HG02642 (cell line): ENCODE measurements around the gene GKAP1.
"Not testable (repeated sequence)": the region's sequence is repeated elsewhere in the genome, so short reads cannot be mapped to it uniquely, and the experiment has no call there.

Source experiments
- ATAC-seq: cut with Tn5 transposase; IDR thresholded peaks from one replicate; pipeline ENCODE4 v1.9.1; 2021; ENCODE audit warnings: mild to moderate bottlenecking; ENCODE audit not compliant: unreplicated experiment, poor library complexity

The GKAP1 gene

GRCh38 chr9:83733739-83734138, 83.8 kb downstream of the GKAP1 start:
- ATAC-seq, result no peak

GRCh38 chr9:83728591-83729368, 88.8 kb downstream of the GKAP1 start:
- ATAC-seq, result not testable (repeated sequence)

- no peak for ATAC-seq
Observed at GRCh38 chr9:83724436-83724835, 93.1 kb downstream of the GKAP1 start.

GRCh38 chr9:83722726-83723495, 94.7 kb downstream of the GKAP1 start:
- no peak for ATAC-seq

- no peak for ATAC-seq
Observed at GRCh38 chr9:83721509-83721908, 96.1 kb downstream of the GKAP1 start.

DNA sequence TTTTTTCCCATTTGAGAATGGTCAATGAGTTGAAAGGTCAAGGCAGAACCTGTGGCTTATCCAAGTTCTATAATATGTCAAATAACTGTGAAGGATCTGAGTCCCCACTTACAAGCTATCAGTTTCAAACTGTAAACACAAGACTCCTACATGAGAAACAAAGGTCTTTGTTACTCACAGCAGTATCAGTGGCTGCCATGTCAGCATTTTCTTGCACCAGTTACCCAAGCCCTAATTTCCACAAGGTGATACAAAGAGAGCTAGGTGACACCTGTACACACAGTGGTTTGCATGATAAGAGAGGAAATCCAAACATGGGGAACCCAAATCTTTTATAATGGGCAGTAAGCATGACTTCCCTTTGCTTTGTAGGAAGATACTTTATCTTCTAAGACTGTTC, 101.8 kb downstream of the GKAP1 start:
- no peak for ATAC-seq

DNA sequence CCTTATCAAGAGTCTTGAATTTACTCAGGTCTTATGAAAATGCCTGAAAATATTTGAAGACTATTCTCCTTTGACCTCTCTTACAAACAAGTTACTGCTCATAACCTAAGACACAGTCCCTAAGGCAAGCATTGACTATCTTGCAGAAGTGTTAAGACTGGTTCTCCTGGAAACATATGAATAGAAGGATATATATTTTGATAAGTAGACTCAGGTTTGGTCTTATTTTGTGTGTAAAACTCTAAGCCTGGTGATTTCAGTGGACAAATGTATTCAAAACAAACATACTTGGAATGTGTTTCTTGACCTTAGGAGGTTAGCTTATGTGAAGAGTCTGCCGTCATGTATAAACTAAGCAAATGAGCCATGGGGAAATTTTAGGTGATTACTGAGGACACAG, 102.3 kb downstream of the GKAP1 start:
- ATAC-seq, result no peak

DNA sequence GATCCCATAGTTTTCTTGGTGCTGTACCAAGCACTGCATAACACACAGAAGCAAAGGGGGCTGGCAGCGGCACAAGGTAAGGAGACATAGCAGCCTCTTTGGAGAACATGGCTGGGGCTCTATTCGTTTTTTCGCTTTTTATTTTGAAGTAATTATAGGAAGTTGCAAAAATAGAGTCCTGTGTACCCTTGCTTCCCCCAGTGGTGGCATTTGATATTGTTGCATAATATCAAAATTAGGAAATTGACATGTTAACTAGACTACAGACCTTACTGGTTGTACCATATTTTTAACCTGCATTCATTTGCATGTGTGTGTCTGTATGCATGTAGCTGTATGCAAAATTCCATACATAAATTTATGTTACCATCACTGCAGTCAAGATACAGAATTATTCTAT, 103.2 kb downstream of the GKAP1 start:
- ATAC-seq, result no peak

GRCh38 chr9:83708515-83709158, 108.9 kb downstream of the GKAP1 start:
- ATAC-seq, result peak; percentile 55

DNA sequence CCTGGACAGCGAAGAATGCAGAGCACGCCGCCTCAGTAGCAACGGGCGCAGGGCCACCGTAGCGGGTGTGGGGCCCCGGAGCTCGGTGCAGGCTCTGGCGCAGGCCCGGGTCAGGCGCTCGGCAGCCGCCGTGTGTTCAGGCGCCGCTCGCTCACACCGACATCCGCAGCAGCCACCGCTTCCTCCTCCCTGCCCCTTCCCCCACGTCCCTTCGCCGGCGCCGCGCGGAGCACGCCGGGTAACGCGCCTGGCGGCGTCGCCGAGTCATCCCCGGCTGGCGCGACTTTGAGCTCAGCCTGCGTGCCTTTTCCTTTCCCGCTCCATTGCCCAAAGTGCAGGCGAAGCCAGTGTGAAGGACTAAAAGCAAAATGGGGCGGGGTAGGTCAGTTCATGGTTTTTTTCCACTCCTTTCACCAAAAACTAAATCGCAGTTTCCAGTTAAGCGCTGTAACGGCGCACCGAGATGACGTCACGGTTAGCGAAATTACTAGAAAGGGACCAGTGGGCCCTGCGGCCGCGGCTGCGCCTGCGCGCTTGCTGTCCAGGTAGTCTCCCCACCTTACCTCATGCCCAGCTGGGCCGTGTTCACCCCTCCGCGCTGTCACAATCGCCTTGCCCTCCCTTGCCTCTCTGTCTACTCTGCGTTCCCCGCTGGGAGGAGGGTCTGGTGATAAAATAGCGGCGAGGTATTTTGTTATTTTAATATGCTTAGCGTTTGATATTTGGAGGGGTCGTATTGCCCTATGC, 109.6 kb downstream of the GKAP1 start, which contains the start of gene UBQLN1:
Gene UBQLN1, minus strand, starts transcription at position 191 of the 747 bp plus-strand sequence. CDS start 279 bp downstream, outside the sequence.
- peak; percentile 86 for ATAC-seq

GRCh38 chr9:83707518-83707767, 110.1 kb downstream of the GKAP1 start:
- peak; percentile 54 for ATAC-seq

DNA sequence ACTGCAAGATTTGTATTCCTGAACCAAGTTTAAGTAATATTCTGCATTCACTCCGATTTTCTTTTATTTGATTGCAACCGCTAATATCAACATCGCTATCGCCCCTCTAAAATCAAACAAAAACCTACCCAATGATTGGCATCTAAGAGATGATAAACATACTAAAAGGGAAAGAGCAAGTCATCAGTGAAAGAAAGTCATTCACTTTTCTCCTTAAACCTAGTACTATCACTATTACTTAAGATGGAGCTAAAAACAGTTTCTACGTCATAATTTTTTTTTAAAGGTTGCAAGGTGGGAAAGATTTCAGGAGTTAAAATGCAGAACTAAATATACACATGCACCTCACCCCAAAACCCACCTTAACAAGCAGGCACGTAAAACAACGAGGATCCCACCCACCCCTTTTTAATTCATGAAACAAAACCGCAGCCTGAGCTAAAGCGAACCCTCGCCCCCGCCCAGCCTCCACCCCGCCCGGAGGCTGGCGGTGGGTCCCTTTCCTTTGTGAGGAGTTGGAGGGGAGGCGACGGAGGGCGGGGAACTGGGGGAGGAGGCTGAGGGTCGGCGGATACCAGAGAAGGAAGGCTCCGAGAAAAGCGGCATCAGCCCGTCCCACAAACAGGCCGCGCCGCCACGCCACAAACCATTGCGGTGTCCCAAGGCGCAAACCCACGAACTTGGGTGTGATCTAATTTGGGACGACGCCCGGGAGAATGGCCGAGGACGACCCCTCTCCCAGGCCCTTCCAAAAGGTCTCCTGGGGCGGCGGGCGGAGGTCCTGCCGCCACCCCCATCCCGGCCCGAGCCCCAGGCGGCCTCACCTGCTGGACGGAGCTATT, 110.7 kb downstream of the GKAP1 start:
- ATAC-seq, result peak; percentile 22

- ATAC-seq, result not testable (repeated sequence)
Observed at GRCh38 chr9:83705219-83705651, 112.3 kb downstream of the GKAP1 start.

DNA sequence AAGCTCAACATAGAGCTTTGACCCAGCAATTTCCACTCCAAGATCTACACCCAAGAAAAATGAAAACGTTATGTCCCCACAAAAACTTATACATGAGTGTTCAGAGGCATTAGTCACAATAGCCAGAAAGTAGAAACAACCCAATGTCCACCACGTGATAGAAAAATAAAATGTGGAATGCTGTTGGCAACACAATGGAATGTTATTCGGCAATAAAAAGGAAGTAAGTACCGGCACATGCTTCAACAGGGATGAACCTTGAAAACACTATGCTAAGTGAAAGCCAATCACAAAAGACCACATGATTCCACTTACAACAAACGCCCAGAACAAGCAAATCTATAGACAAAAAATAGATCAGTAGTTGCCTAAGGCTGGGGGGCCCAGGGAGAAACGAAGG, 115.8 kb downstream of the GKAP1 start:
- ATAC-seq, result no peak

DNA sequence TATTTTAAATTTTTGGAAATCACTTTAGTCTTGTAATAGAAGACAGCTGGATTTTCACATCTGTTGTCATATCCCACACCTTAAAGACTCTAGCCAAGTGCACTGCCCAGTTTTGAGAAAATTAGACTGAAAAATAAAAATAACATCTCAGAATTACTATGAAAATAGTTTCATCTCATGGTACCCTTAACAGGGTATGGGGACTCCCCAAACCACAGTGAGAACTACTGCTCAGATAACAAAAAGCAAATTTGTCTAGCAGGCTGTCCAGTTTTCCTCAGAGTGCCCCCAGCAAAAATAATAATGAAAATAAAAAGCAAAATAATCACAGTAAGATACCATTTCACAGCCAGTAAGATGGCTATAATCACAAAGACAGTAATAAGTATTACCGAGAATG, 116.3 kb downstream of the GKAP1 start:
- ATAC-seq, result no peak

DNA sequence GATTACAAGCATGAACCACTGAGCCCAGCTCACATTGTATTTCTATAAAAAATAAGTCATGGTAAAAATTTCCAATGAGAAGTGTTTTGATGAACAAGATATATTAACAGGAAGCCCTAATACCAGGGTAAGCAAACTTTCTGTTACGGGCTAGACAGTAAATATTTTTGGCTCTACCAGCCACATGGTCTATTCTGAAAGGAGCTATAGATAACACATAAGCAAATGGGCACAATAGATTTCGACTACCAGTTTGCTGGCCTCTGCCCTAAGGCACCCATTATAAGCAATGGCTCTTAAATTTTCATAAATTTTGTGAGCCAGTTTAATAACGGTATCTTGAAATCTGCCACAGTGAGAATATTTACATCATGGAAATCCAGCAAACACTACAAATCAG, 118.0 kb downstream of the GKAP1 start:
- ATAC-seq, result peak; percentile 53

DNA sequence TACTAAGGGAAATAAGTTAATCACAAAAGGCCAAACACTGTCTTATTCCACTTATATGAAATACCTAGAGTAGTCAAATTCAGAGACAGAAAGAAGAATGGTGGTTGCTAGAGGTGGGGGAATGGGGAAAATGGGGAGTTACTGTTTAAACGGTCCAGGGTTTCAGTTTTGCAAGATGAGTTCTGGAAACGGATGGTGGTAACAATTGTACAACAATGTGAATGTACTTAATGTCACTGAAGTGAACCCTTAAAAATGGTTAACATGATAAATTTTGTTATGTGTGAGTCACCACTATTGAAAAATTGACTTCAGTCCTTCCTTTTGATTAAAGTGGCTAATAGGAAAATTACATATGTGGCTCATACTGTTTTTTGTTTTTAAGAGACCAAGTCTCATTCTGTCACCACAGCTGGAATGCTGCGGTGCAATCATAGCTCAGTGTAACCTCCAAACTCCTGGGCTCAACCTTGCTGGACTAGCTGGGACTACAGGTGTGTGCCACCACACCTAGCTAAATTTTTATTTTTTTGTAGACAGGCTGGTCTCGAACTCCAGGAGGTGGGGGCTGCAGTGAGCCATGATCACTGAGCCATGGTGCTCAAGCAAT, 118.5 kb downstream of the GKAP1 start:
- peak; percentile 50 for ATAC-seq

GRCh38 chr9:83691492-83691891, 126.1 kb downstream of the GKAP1 start:
- no peak for ATAC-seq
